ENCODE measurements around the gene TMEM213.

DNA sequence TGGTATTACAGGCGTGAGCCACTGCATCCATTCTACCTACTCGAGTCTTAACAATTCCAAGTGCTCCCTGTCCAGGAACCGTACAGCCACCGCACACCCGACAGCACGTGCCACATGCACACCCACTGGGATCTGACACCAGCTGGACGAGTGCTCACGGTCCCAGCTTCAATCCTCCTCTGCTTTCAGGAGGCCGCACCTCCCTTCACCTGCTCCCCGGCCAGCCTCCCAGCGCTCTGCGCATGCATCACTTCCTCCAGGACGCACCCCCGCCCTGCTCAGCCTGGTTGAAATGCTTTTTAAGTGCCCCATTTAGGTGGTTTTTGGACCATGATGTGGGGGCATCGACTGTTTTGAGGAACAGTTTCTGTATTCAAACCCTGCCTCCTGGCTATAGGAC is 47.3 kb upstream of the TMEM213 start:
- TF ChIP-seq POLR2A (IDR thresholded peaks at IDR 0.05; ENCODE audit: control extremely low read depth in 1 of 2, low read depth in 2 of 2, low read length in 2 of 2): no peak
- no peak for TF ChIP-seq MAX (IDR thresholded peaks at IDR 0.05)
- no peak for TF ChIP-seq SIN3A (conservative IDR thresholded peaks at IDR 0.05 in 1 of 2, IDR thresholded peaks at IDR 0.05 in 1 of 2; ENCODE audit: low read depth in 1 of 2, low read length in 2 of 2)
- no peak for TF ChIP-seq CTCF (IDR thresholded peaks at IDR 0.05; ENCODE audit: control extremely low read depth in 1 of 3, insufficient read depth in 1 of 3, low read depth in 1 of 3, low read length in 3 of 3)
- no peak for TF ChIP-seq BCL11A (IDR thresholded peaks at IDR 0.05; ENCODE audit: low read depth in 2 of 2, low read length in 2 of 2)
- TF ChIP-seq CREB1 (IDR thresholded peaks at IDR 0.05): no peak

Measured in H1 (cell line).